ENCODE data around the gene ROR1.

ROR1 gene

DNA sequence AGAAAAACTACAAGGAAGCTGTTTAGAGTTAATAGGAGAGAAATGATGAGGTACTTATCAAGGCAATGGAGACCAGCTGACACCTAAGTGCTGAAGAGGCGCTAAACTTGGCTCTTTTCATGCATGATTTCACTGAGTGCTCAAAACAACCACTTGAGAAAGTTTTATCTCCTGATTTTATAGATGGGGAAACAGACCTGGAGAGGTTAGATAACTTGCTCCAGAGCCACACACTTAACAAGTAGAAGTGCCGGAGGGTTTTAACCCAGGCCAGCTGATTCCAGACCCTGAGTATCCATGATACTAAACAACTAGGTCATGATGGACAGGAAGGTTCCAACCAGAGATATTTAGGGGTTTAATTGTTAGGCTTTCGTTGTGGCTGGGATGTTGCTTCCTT is 455.5 kb downstream of the ROR1 start:
- Histone ChIP-seq H2AFZ (ENCODE audit: low read length) (no peak overlapping the region), H3K79me2 (ENCODE audit: low read length) (no peaks in the 10 kb centered on the region), H3K4me3 (ENCODE audit: low read length) (no peak overlapping the region), H3F3A (ENCODE audit: insufficient read depth, low read length) (no peaks in the 10 kb centered on the region), H3K9me3 (replicated peaks; ENCODE audit: insufficient read depth, low read length) (no peaks in the 10 kb centered on the region), H3K27ac (ENCODE audit: low read length) (no peak overlapping the region), H3K36me3 (replicated peaks; ENCODE audit: insufficient read depth, low read length) (no peaks in the 10 kb centered on the region), H3K4me1 (ENCODE audit: low read length) (no peaks in the 10 kb centered on the region), H3K9me2 (replicated peaks; ENCODE audit: insufficient read depth, low read length) (no peaks in the 10 kb centered on the region), H4K20me1 (ENCODE audit: insufficient read depth, low read length) (no peaks in the 10 kb centered on the region), H3K9ac (ENCODE audit: low read length) (no peak overlapping the region), H3K4me2 (ENCODE audit: low read depth, low read length) (no peak overlapping the region), H3K27me3 (replicated peaks; ENCODE audit: insufficient read depth, low read length) (no peaks in the 10 kb centered on the region)
- no peak for TF ChIP-seq CTCF (IDR thresholded peaks at IDR 0.05; ENCODE audit: low read length)
- no peak for TF ChIP-seq EZH2 (optimal IDR thresholded peaks at IDR 0.05; ENCODE audit: low read depth, low read length)
- TF ChIP-seq EZH2phosphoT487 (IDR thresholded peaks at IDR 0.05; ENCODE audit: low read length) = no peak
- DNase-seq = no peak
